K562 (cell line): ENCODE results near the gene ADAP1. TPM values are rescaled to one million over a fixed set of nuclear protein-coding genes. Genes with fewer than 3 reads are reported as not detected.

Experiments
- ATAC-seq: fragments of 200-7000 bp; cut with Tn5 transposase; 3 replicates; pipeline ENCODE4 v1.9.1; 2020; ENCODE audit warnings: moderate library complexity
- BruUV-seq: library from RNA; stranded (reverse); fragments of 400-500 nt; replicated peaks from 2 replicates; lab custom pipeline; 2021; lab: Mats Ljungman, UMichigan
- CTCF ChIA-PET: fragments of 300-600 bp; formaldehyde crosslinking; extraction: SDS; loops from one replicate; lab custom pipeline; 2021; ENCODE audit warnings: low intra/inter-chr PET ratio; lab: Yijun Ruan, JAX
- POLR2A ChIA-PET: fragments of 300-600, 350-650 bp; sonication (Branson Sonifier 250); formaldehyde crosslinking; extraction: SDS; loops from one replicate; lab custom pipeline; 2021; ENCODE audit warnings: antibody characterized with exemption, inconsistent platforms; lab: Yijun Ruan, JAX
- DNase-seq, 4 experiments: peaks; one replicate each; pipeline versions ENCODE4 v3.0.0 to v3.0.0-alpha.2; 2011 to 2018; ENCODE audit warnings: low spot score in 3 of 4, mixed read lengths in 3 of 4; ENCODE audit errors: extremely low read depth in 1 of 4
- FAIRE-seq: peaks from 2 replicates; lab custom pipeline; 2011; peaks lifted over from hg19 to GRCh38; lab: Jason Lieb, UNC
- H2AFZ ChIP-seq: 2 replicates; pipeline ENCODE4 v1.6.0; 2011; ENCODE audit warnings: low read depth, low read length, control low read depth, inconsistent platforms
- H3K27ac ChIP-seq: fragments of 200-600 bp; 3 replicates; pipeline ENCODE4 v1.8.0; 2011; ENCODE audit warnings: low read depth, mild to moderate bottlenecking, control low read depth, inconsistent platforms, low read length, moderate library complexity, mixed read lengths; ENCODE audit errors: extremely low read depth
- H3K27me3 ChIP-seq, 2 experiments: fragments of 300-600 bp in 1 of 2; 2 replicates in 1 of 2; 3 replicates in 1 of 2; pipeline versions ENCODE4 v1.6.0 to v1.8.0; 2011; ENCODE audit warnings: inconsistent platforms in 2 of 2, low read length in 2 of 2, mild to moderate bottlenecking in 1 of 2, mixed read lengths in 1 of 2, moderate library complexity in 1 of 2; ENCODE audit not compliant: control insufficient read depth in 2 of 2, insufficient read depth in 2 of 2
- H3K36me3 ChIP-seq: fragments of 300-600 bp; 3 replicates; pipeline ENCODE4 v1.8.0; 2011; ENCODE audit warnings: mild to moderate bottlenecking, low read length, inconsistent platforms; ENCODE audit not compliant: control insufficient read depth, insufficient read depth
- H3K4me1 ChIP-seq, 2 experiments: fragments of 200-600 bp in 1 of 2; replicated peaks in 1 of 2; 2 replicates in 1 of 2; 3 replicates in 1 of 2; pipeline versions ENCODE4 v1.5.1 to v1.8.0; 2011; ENCODE audit warnings: inconsistent platforms in 2 of 2, low read length in 2 of 2, mild to moderate bottlenecking in 1 of 2, mixed read lengths in 1 of 2, moderate library complexity in 1 of 2; ENCODE audit not compliant: control insufficient read depth in 2 of 2, insufficient read depth in 2 of 2
- H3K4me2 ChIP-seq: 2 replicates; pipeline ENCODE4 v1.6.1; 2011; ENCODE audit warnings: low read length, control low read depth, inconsistent platforms, mixed read lengths; ENCODE audit not compliant: insufficient read depth
- H3K4me3 ChIP-seq: fragments of 200-600 bp; sonication (generic), shearing (Covaris generic); 2 replicates; pipeline ENCODE4 v1.5.1; 2016; ENCODE audit warnings: control low read depth, inconsistent platforms
- H3K79me2 ChIP-seq: fragments of 200-600 bp; 3 replicates; pipeline ENCODE4 v1.8.0; 2011; ENCODE audit warnings: low read length, inconsistent platforms; ENCODE audit not compliant: control insufficient read depth, insufficient read depth
- H3K9ac ChIP-seq, 2 experiments: 2 replicates each; pipeline versions ENCODE4 v1.6.0 to v1.6.1; 2011; ENCODE audit warnings: low read depth in 2 of 2, low read length in 2 of 2, control low read depth in 1 of 2, inconsistent platforms in 1 of 2, mild to moderate bottlenecking in 1 of 2, mixed read lengths in 1 of 2; ENCODE audit not compliant: insufficient read depth in 1 of 2
- H3K9me1 ChIP-seq: one replicate; pipeline ENCODE4 v1.6.0; 2011; ENCODE audit warnings: inconsistent platforms, mild to moderate bottlenecking, low read length, moderate library complexity; ENCODE audit not compliant: control insufficient read depth, insufficient read depth
- H3K9me3 ChIP-seq: replicated peaks from 2 replicates; pipeline ENCODE4 v1.5.1; 2011; ENCODE audit warnings: low read depth, low read length, inconsistent platforms; ENCODE audit not compliant: control insufficient read depth, insufficient read depth
- H4K20me1 ChIP-seq: replicated peaks from 2 replicates; pipeline ENCODE4 v1.6.1; 2011; ENCODE audit warnings: low read length, inconsistent platforms, mixed read lengths; ENCODE audit not compliant: control insufficient read depth, insufficient read depth
- POLR2G ChIP-seq: fragments of 200-400 bp; formaldehyde crosslinking; IDR thresholded peaks from 2 replicates; pipeline ENCODE4 v1.6.1; 2017; ENCODE audit warnings: low read depth, mild to moderate bottlenecking, antibody characterized with exemption, low read length, moderate library complexity
- RBM15 ChIP-seq: fragments of 200-400 bp; formaldehyde crosslinking; IDR thresholded peaks from 2 replicates; pipeline ENCODE4 v1.6.1; 2018; ENCODE audit warnings: mild to moderate bottlenecking, low read length, moderate library complexity; ENCODE audit not compliant: insufficient read depth
- WGBS: fragments of 100-300 bp; shearing (Covaris generic); methylation state at CpG from one replicate; pipeline ENCODE4 v1.1.6; 2016; ENCODE audit warnings: low coverage, mixed read lengths; ENCODE audit not compliant: insufficient coverage; ENCODE audit errors: missing lambda C conversion rate; 5-methylcytosine and 5-hydroxymethylcytosine counted together
- in situ Hi-C: fragments of 300-500 bp; cut with MboI; formaldehyde crosslinking; loops from 4 replicates; pipeline ENCODE4 v1.15.0; 2018; ENCODE audit warnings: inconsistent platforms, mixed read lengths
- intact Hi-C: fragments of 100-400 bp; cut with micrococcal nuclease; formaldehyde crosslinking; loops from 2 replicates; pipeline ENCODE4 v1.14.2; 2022
- polyA plus RNA-seq, 8 experiments: library from polyadenylated mRNA; depleted of rRNA in 4 of 8; stranded (reverse) in 5 of 8; unstranded in 3 of 8; fragments of >200 nt; fragmentation: Nextera tagmentation in 2 of 8; fragmentation: Illumina TruSeq in 1 of 8; extraction: Ambion mirVana in 2 of 8; extraction: Trizol in 1 of 8; gene quantifications; 2 replicates each; pipeline versions ENCODE4 v1.2.1 to v1.2.3, GENCODE V29; 2011 to 2014; ENCODE audit warnings: inconsistent platforms in 1 of 8, missing spikeins in 1 of 8
- total RNA-seq, 7 experiments: library from RNA; depleted of rRNA in 6 of 7; stranded (reverse); fragments of >200 nt in 6 of 7; fragmentation: Illumina TruSeq in 2 of 7; extraction: Trizol in 2 of 7; gene quantifications; 2 replicates each; pipeline versions ENCODE4 v1.2.1 to v1.2.3, GENCODE V29; 2011 to 2021; ENCODE audit warnings: low replicate concordance in 1 of 7
- TF ChIP-seq, protein P1 (sequence below): fragments of 250-450 bp; sonication (Bioruptor Pico); IDR thresholded peaks from 2 replicates; pipeline ENCODE4 v1.4.0; 2020; ENCODE audit warnings: mild to moderate bottlenecking
- TF ChIP-seq, protein P2 (sequence below): fragments of 250-450 bp; sonication (Bioruptor Pico); IDR thresholded peaks from 2 replicates; pipeline ENCODE4 v1.5.0; 2021; ENCODE audit warnings: mild to moderate bottlenecking, borderline replicate concordance

Gene ADAP1
- total and polyA plus RNA-seq, 9 of the 15 experiments (the other 6 are each of a cell fraction or from before 2014, with no cell fraction given) = 0.27 to 1.4 (median 0.52) TPM; not detected in 3

DNA sequence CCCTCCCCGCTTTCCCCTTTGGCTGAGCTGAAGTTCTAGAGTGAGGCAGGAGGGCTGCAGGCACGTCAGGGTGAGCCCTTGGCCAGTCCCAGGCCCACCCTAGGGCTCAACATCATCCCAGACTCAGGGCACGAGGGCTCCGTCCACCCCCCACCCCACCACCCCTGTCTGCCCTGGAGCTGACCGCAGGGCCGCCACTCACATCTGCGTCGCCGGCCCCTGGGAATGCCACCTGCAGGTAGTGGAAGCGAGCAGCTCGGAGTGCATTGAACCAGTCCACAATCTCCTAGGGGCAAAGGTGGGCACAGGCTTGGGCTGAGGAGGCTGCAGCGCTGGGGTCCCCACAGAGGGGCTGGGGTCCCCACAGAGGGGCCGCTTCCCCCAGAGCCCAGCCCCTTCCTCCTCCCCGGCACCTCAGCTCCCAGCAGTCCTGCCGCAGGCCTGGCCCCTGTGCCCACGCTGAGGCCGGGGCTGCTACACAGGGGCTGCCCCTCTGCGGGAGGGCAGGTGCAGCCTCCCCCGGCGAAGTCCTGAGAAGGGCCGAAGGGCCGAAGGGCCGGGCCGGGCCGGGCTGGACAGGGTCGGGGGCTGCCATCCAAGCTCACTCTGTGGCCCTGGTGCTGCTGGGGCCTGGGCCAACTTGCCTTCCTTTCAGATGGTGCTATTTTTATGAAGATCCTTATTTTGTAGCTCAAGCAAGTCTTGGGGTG lies 54.0 kb downstream of the ADAP1 start:
- no peak for FAIRE-seq
- in situ Hi-C loops = no loop called here

More for the DNA sequence above, 54.0 kb downstream of the ADAP1 start:
- ChIA-PET CTCF (no interaction called here), POLR2A (interaction anchor here (1.0 to 2.5 kb wide), 6 partner anchors 9 to 75 kb away, joined by 3 to 8 read pairs (median 4); partner anchors contain the start of genes COX19 and GET4)
- intact Hi-C loops = no loop called here
- H3K4me3 ChIP-seq = no peak overlapping the region
- H3K27ac ChIP-seq = no peak overlapping the region
- no peaks in the 10 kb centered on the region; the same call in 1 of the 2 replicates for H4K20me1 ChIP-seq
- TF ChIP-seq, protein P1, sequence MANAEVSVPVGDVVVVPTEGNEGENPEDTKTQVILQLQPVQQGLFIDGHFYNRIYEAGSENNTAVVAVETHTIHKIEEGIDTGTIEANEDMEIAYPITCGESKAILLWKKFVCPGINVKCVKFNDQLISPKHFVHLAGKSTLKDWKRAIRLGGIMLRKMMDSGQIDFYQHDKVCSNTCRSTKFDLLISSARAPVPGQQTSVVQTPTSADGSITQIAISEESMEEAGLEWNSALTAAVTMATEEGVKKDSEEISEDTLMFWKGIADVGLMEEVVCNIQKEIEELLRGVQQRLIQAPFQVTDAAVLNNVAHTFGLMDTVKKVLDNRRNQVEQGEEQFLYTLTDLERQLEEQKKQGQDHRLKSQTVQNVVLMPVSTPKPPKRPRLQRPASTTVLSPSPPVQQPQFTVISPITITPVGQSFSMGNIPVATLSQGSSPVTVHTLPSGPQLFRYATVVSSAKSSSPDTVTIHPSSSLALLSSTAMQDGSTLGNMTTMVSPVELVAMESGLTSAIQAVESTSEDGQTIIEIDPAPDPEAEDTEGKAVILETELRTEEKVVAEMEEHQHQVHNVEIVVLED (CRISPR knock-in tag) = no peak
- TF ChIP-seq RBM15 (no peak), POLR2G (peak; percentile 22; the same call in 1 of the 2 replicates)
- TF ChIP-seq, protein P2, sequence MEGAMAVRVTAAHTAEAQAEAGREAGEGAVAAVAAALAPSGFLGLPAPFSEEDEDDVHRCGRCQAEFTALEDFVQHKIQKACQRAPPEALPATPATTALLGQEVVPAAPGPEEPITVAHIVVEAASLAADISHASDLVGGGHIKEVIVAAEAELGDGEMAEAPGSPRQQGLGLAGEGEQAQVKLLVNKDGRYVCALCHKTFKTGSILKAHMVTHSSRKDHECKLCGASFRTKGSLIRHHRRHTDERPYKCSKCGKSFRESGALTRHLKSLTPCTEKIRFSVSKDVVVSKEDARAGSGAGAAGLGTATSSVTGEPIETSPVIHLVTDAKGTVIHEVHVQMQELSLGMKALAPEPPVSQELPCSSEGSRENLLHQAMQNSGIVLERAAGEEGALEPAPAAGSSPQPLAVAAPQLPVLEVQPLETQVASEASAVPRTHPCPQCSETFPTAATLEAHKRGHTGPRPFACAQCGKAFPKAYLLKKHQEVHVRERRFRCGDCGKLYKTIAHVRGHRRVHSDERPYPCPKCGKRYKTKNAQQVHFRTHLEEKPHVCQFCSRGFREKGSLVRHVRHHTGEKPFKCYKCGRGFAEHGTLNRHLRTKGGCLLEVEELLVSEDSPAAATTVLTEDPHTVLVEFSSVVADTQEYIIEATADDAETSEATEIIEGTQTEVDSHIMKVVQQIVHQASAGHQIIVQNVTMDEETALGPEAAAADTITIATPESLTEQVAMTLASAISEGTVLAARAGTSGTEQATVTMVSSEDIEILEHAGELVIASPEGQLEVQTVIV (CRISPR knock-in tag) = no peak
- H3K4me1 ChIP-seq = peaks cover 28 to 78% of the 10 kb centered on the region in 2 experiments
- BruUV-seq = no TSS peak
- H2AFZ ChIP-seq = no peak overlapping the region
- H3K9ac ChIP-seq = peak overlapping the region in 1 of 2 experiments; percentile 43; a peak in 1 of 4 replicates
- H3K36me3 ChIP-seq = peaks cover 28% of the 10 kb centered on the region; the same call in 2 of the 3 replicates
- no peaks in the 10 kb centered on the region for H3K79me2 ChIP-seq
- no peaks in the 10 kb centered on the region for H3K9me3 ChIP-seq
- H3K9me1 ChIP-seq = no peaks in the 10 kb centered on the region
- WGBS = 80% methylated on average over 17 of the region's 26 CpGs
- H3K27me3 ChIP-seq = peaks cover 9 to 19% of the 10 kb centered on the region in 2 experiments; a peak in 1 of 5 replicates
- no peak overlapping the region for H3K4me2 ChIP-seq
- DNase-seq (no peak), ATAC-seq (no peak)
